Osteoblast (primary cell): ENCODE measurements around the gene ATXN7L1. TPM values are rescaled to one million over a fixed set of nuclear protein-coding genes. Genes with fewer than 3 reads are reported as not detected.
A peak's percentile ranks its signal among the peaks of the same experiment; 100 is the strongest.

Experiments used
- DNase-seq: peaks from one replicate; pipeline ENCODE4 v3.0.0; 2011; ENCODE audit warnings: low spot score, mixed read lengths; ENCODE audit not compliant: insufficient read length; ENCODE audit errors: missing footprints
- H2AFZ ChIP-seq: 2 replicates; pipeline ENCODE4 v1.6.0; 2011; ENCODE audit warnings: mild to moderate bottlenecking, low read length
- H3K27ac ChIP-seq: 2 replicates; pipeline ENCODE4 v1.5.1; 2011; ENCODE audit warnings: mild to moderate bottlenecking, low read depth, low read length, moderate library complexity
- H3K27me3 ChIP-seq: 2 replicates; pipeline ENCODE4 v1.6.0; 2012; ENCODE audit warnings: mild to moderate bottlenecking, control low read depth, inconsistent platforms, low read length, moderate library complexity; ENCODE audit not compliant: insufficient read depth
- H3K36me3 ChIP-seq: 2 replicates; pipeline ENCODE4 v1.5.1; 2011; ENCODE audit warnings: mild to moderate bottlenecking, low read length, control low read depth, moderate library complexity; ENCODE audit not compliant: insufficient read depth
- H3K4me1 ChIP-seq: 2 replicates; pipeline ENCODE4 v1.5.1; 2011; ENCODE audit warnings: mild to moderate bottlenecking, low read length, control low read depth, moderate library complexity; ENCODE audit not compliant: insufficient read depth
- H3K4me2 ChIP-seq: 2 replicates; pipeline ENCODE4 v1.6.0; 2011; ENCODE audit warnings: mild to moderate bottlenecking, low read length; ENCODE audit not compliant: insufficient read depth
- H3K4me3 ChIP-seq: fragments of 200-600 bp; sonication (generic); 3 replicates; pipeline ENCODE4 v1.5.1; 2012; ENCODE audit warnings: mild to moderate bottlenecking, low read length, inconsistent platforms; ENCODE audit not compliant: insufficient read depth
- H3K79me2 ChIP-seq: 2 replicates; pipeline ENCODE4 v1.6.0; 2012; ENCODE audit warnings: mild to moderate bottlenecking, low read length, control low read depth, inconsistent platforms; ENCODE audit not compliant: insufficient read depth
- H3K9me3 ChIP-seq: 2 replicates; pipeline ENCODE4 v1.5.1; 2011; ENCODE audit warnings: low read depth, low read length, control low read depth
- H4K20me1 ChIP-seq: 2 replicates; pipeline ENCODE4 v1.6.0; 2012; ENCODE audit warnings: mild to moderate bottlenecking, low read length, control low read depth; ENCODE audit not compliant: insufficient read depth
- CTCF ChIP-seq: IDR thresholded peaks from 2 replicates; pipeline ENCODE4 v1.5.1; 2011; ENCODE audit warnings: mild to moderate bottlenecking, low read depth, low read length, moderate library complexity; ENCODE audit errors: extremely low read depth
- total RNA-seq: library from RNA; depleted of rRNA; stranded (reverse); fragments of >200 nt; gene quantifications from 2 replicates; pipeline ENCODE4 v1.2.3, GENCODE V29; 2012

ATXN7L1 gene
- total RNA-seq, 1 donor: 9.0 TPM

GRCh38 chr7:105897999-105898398 lies 21.6 kb upstream of the ATXN7L1 start:
- Histone ChIP-seq H3K27me3 (no peaks in the 10 kb centered on the region), H3K4me3 (no peak overlapping the region), H3K4me1 (no peaks in the 10 kb centered on the region), H4K20me1 (no peaks in the 10 kb centered on the region), H3K9me3 (no peaks in the 10 kb centered on the region), H3K79me2 (no peaks in the 10 kb centered on the region), H2AFZ (no peak overlapping the region), H3K4me2 (no peak overlapping the region), H3K36me3 (no peaks in the 10 kb centered on the region), H3K27ac (no peak overlapping the region)
- no peak for DNase-seq
- TF ChIP-seq CTCF: no peak

GRCh38 chr7:105896407-105896911 lies 20.1 kb upstream of the ATXN7L1 start:
- no peaks in the 10 kb centered on the region for H4K20me1 ChIP-seq
- H3K4me1 ChIP-seq: no peaks in the 10 kb centered on the region
- TF ChIP-seq CTCF: no peak
- no peak overlapping the region for H3K4me2 ChIP-seq
- H3K27ac ChIP-seq: no peak overlapping the region
- no peak overlapping the region for H3K4me3 ChIP-seq
- H3K79me2 ChIP-seq: no peaks in the 10 kb centered on the region
- H2AFZ ChIP-seq: no peak overlapping the region
- H3K27me3 ChIP-seq: no peaks in the 10 kb centered on the region
- DNase-seq: no peak
- no peaks in the 10 kb centered on the region for H3K36me3 ChIP-seq
- H3K9me3 ChIP-seq: no peaks in the 10 kb centered on the region

- no peak for TF ChIP-seq CTCF
- no peaks in the 10 kb centered on the region for H3K79me2 ChIP-seq
- H3K4me1 ChIP-seq: no peaks in the 10 kb centered on the region
- H2AFZ ChIP-seq: no peak overlapping the region
- no peaks in the 10 kb centered on the region for H3K27me3 ChIP-seq
- DNase-seq: no peak
- no peak overlapping the region for H3K4me2 ChIP-seq
- no peaks in the 10 kb centered on the region for H3K9me3 ChIP-seq
- no peaks in the 10 kb centered on the region for H3K36me3 ChIP-seq
- no peak overlapping the region for H3K4me3 ChIP-seq
- no peak overlapping the region for H3K27ac ChIP-seq
- no peaks in the 10 kb centered on the region for H4K20me1 ChIP-seq
Observed at GRCh38 chr7:105894131-105894530, 17.7 kb upstream of the ATXN7L1 start.

GRCh38 chr7:105892387-105892786 lies 16.0 kb upstream of the ATXN7L1 start:
- H4K20me1 ChIP-seq: no peaks in the 10 kb centered on the region
- H3K4me1 ChIP-seq: no peaks in the 10 kb centered on the region
- H3K36me3 ChIP-seq: no peaks in the 10 kb centered on the region
- no peak overlapping the region for H2AFZ ChIP-seq
- H3K27me3 ChIP-seq: no peaks in the 10 kb centered on the region
- H3K79me2 ChIP-seq: no peaks in the 10 kb centered on the region
- no peak for TF ChIP-seq CTCF
- DNase-seq: peak; percentile 52
- no peaks in the 10 kb centered on the region for H3K9me3 ChIP-seq
- no peak overlapping the region for H3K4me2 ChIP-seq
- H3K4me3 ChIP-seq: no peak overlapping the region
- no peak overlapping the region for H3K27ac ChIP-seq
